A673 (cell line): ENCODE data around the gene HPF1. TPM values are rescaled to one million over a fixed set of nuclear protein-coding genes. Genes with fewer than 3 reads are reported as not detected.

ENCODE experiments used
- BruUV-seq: library from RNA; stranded (reverse); fragments of 400-500 nt; replicated peaks from 2 replicates; lab custom pipeline; 2021; lab: Mats Ljungman, UMichigan
- CTCF ChIA-PET: fragments of 300-600 bp; sonication (Branson Sonifier 250); formaldehyde crosslinking; loops from one replicate; lab custom pipeline; 2022; ENCODE audit warnings: antibody characterized with exemption; lab: Charles Lee
- POLR2A ChIA-PET: fragments of 300-600 bp; sonication (Branson Sonifier 250); formaldehyde crosslinking; loops from one replicate; lab custom pipeline; 2022; ENCODE audit warnings: antibody characterized with exemption; ENCODE audit not compliant: low non-redundant PET; lab: Charles Lee
- DNase-seq: peaks from one replicate; pipeline ENCODE4 v3.0.0-alpha.2; 2015; ENCODE audit warnings: low spot score
- H3K27ac ChIP-seq: fragments of 200-600 bp; sonication (generic); 2 replicates; pipeline ENCODE4 v1.5.1; 2016; ENCODE audit warnings: mixed run types, low read depth, mild to moderate bottlenecking, mixed read lengths, antibody characterized with exemption, low read length; ENCODE audit not compliant: poor library complexity, severe bottlenecking
- H3K27me3 ChIP-seq: fragments of 200-600 bp; sonication (generic); replicated peaks from 2 replicates; pipeline ENCODE4 v1.6.1; 2017; ENCODE audit warnings: mixed run types, low read depth, mild to moderate bottlenecking, mixed read lengths, antibody characterized with exemption, low read length; ENCODE audit not compliant: insufficient read depth, poor library complexity
- H3K36me3 ChIP-seq: fragments of 200-600 bp; sonication (generic); 2 replicates; pipeline ENCODE4 v1.6.1; 2016; ENCODE audit warnings: mixed run types, mild to moderate bottlenecking, mixed read lengths, antibody characterized with exemption, low read length; ENCODE audit not compliant: insufficient read depth, poor library complexity, severe bottlenecking
- H3K4me1 ChIP-seq: fragments of 200-600 bp; sonication (generic); 2 replicates; pipeline ENCODE4 v1.6.1; 2017; ENCODE audit warnings: mixed run types, mild to moderate bottlenecking, mixed read lengths, antibody characterized with exemption, low read length; ENCODE audit not compliant: insufficient read depth, poor library complexity, severe bottlenecking
- H3K4me3 ChIP-seq: fragments of 200-600 bp; sonication (generic); 2 replicates; pipeline ENCODE4 v1.5.1; 2016; ENCODE audit warnings: low read depth, mixed run types, mild to moderate bottlenecking, mixed read lengths, low read length; ENCODE audit not compliant: poor library complexity, severe bottlenecking
- H3K9me3 ChIP-seq: fragments of 200-600 bp; sonication (generic); 2 replicates; pipeline ENCODE4 v1.6.1; 2016; ENCODE audit warnings: mixed run types, low read depth, mild to moderate bottlenecking, mixed read lengths, antibody characterized with exemption, low read length; ENCODE audit not compliant: poor library complexity, severe bottlenecking
- CTCF ChIP-seq: fragments of 300-800, 200-600 bp; sonication (generic); conservative IDR thresholded peaks from 2 replicates; pipeline ENCODE4 v1.5.1; 2017; ENCODE audit warnings: low read depth, mild to moderate bottlenecking, antibody characterized with exemption, low read length, moderate library complexity, mixed read lengths
- EZH2 ChIP-seq: fragments of 200-600 bp; sonication (generic); IDR thresholded peaks from 2 replicates; pipeline ENCODE4 v1.6.1; 2017; ENCODE audit warnings: borderline replicate concordance, low read depth, mild to moderate bottlenecking, mixed read lengths, antibody characterized with exemption, low read length; ENCODE audit not compliant: poor library complexity, severe bottlenecking
- intact Hi-C: fragments of 100-400 bp; cut with micrococcal nuclease; formaldehyde crosslinking; loops from one replicate; pipeline ENCODE4 v1.10.0; 2022; ENCODE audit not compliant: unreplicated experiment
- total RNA-seq: library from RNA; stranded (reverse); gene quantifications from 2 replicates; pipeline ENCODE4 v1.2.3, GENCODE V29; 2021

The HPF1 gene
- total RNA-seq, 1 experiment from 2014 or later, result 54.4 TPM

GRCh38 chr4:169689681-169690080 lies 68.1 kb downstream of the HPF1 start:
- intact Hi-C loops, result no loop called here
- H3K27ac ChIP-seq, result no peak overlapping the region
- H3K36me3 ChIP-seq, result peaks cover 23% of the 10 kb centered on the region
- DNase-seq, result no peak
- H3K9me3 ChIP-seq, result no peaks in the 10 kb centered on the region
- TF ChIP-seq CTCF (no peak), EZH2 (no peak)
- POLR2A ChIA-PET, result no interaction called here
- H3K4me1 ChIP-seq, result peaks cover 14% of the 10 kb centered on the region
- H3K4me3 ChIP-seq, result no peak overlapping the region
- no peaks in the 10 kb centered on the region for H3K27me3 ChIP-seq
- CTCF ChIA-PET, result no interaction called here
- no TSS peak for BruUV-seq

GRCh38 chr4:169682372-169683047 lies 75.2 kb downstream of the HPF1 start:
- no TSS peak for BruUV-seq
- intact Hi-C loops, result no loop called here
- no peak overlapping the region for H3K4me3 ChIP-seq
- H3K4me1 ChIP-seq, result peaks cover 13% of the 10 kb centered on the region
- no peaks in the 10 kb centered on the region for H3K9me3 ChIP-seq
- CTCF ChIA-PET, result no interaction called here
- H3K27me3 ChIP-seq, result no peaks in the 10 kb centered on the region
- POLR2A ChIA-PET, result no interaction called here
- H3K27ac ChIP-seq, result no peak overlapping the region
- DNase-seq, result no peak
- peaks cover 7% of the 10 kb centered on the region for H3K36me3 ChIP-seq
- TF ChIP-seq EZH2 (no peak), CTCF (no peak)

Other genes starting within 250 kb of the HPF1 start
- 12.9 and 13.7 TPM in 2 replicates for gene NEK1, start 145.4 kb downstream of the HPF1 start, total RNA-seq
- 59.8 and 63.0 TPM in 2 replicates for gene CLCN3, start 137.4 kb downstream of the HPF1 start, total RNA-seq